ENCODE data around the gene KIF1B. TPM values are rescaled to one million over a fixed set of nuclear protein-coding genes. Genes with fewer than 3 reads are reported as not detected.

The KIF1B gene
- total and polyA plus RNA-seq, 9 of the 15 experiments (the other 6 are each of a cell fraction or from before 2014, with no cell fraction given) = 2.8 to 19.8 (median 11.9) TPM

- no peak for TF ChIP-seq KAT7 (CRISPR knock-in tag; IDR thresholded peaks at IDR 0.05; ENCODE audit: borderline replicate concordance)
- no peak for TF ChIP-seq KDM4B (IDR thresholded peaks at IDR 0.05; ENCODE audit: borderline replicate concordance in 2 of 2, low read depth in 1 of 2)
- no peak for TF ChIP-seq E4F1 (CRISPR knock-in tag; IDR thresholded peaks at IDR 0.05; ENCODE audit: borderline replicate concordance)
Observed at GRCh38 chr1:10338047-10338446, 127.7 kb downstream of the KIF1B start (continued).

- in situ Hi-C loops (cut with MboI) = no loop called here
- ChIA-PET CTCF (ENCODE audit: low intra/inter-chr PET ratio) (interaction anchor here (0.7 kb wide), 1 partner anchor 448 kb away, joined by 3 read pairs; no protein-coding TSS in a partner anchor), POLR2A (interaction anchor here (1.1 kb wide), 2 partner anchors 10 to 13 kb away, joined by 3 to 4 read pairs; no protein-coding TSS in a partner anchor)
- H3K9me3 ChIP-seq (replicated peaks; ENCODE audit: control insufficient read depth, insufficient read depth, low read depth, low read length) = no peaks in the 10 kb centered on the region
- H3K4me1 ChIP-seq (replicated peaks in 1 of 2; ENCODE audit: control insufficient read depth in 2 of 2, insufficient read depth in 2 of 2, low read length in 2 of 2) = peaks cover 0 to 9% of the 10 kb centered on the region in 2 experiments; a peak in 2 of 5 replicates
- H3K27ac ChIP-seq (ENCODE audit: extremely low read depth, low read depth, low read length) = no peak overlapping the region
- intact Hi-C loops (cut with micrococcal nuclease) = loop anchor here (1.0 kb wide), 2 partner anchors 90 to 129 kb away; no protein-coding TSS in a partner anchor
- no peak overlapping the region for H3K4me3 ChIP-seq
- H3K27me3 ChIP-seq (ENCODE audit: control insufficient read depth in 2 of 2, insufficient read depth in 2 of 2, low read length in 2 of 2) = no peaks in the 10 kb centered on the region
- H3K9ac ChIP-seq (ENCODE audit: insufficient read depth in 1 of 2, low read depth in 2 of 2, low read length in 2 of 2) = no peak overlapping the region; a peak in 1 of 4 replicates
- DNase-seq (ENCODE audit: extremely low read depth in 1 of 4, low spot score in 3 of 4) (no peak), FAIRE-seq (no peak), ATAC-seq (no peak)
- H3K9me1 ChIP-seq (ENCODE audit: control insufficient read depth, insufficient read depth, low read length) = no peaks in the 10 kb centered on the region
- no peak overlapping the region for H3K4me2 ChIP-seq (ENCODE audit: insufficient read depth, low read length)
- H3K79me2 ChIP-seq (ENCODE audit: control insufficient read depth, insufficient read depth, low read length) = no peaks in the 10 kb centered on the region
- no peaks in the 10 kb centered on the region for H4K20me1 ChIP-seq (replicated peaks; ENCODE audit: control insufficient read depth, insufficient read depth, low read length)
- BruUV-seq (replicated peaks) = no TSS peak
- H2AFZ ChIP-seq (ENCODE audit: low read depth, low read length) = no peak overlapping the region
- TF ChIP-seq TRIM25 (IDR thresholded peaks at IDR 0.05; ENCODE audit: borderline replicate concordance) (no peak), CSDE1 (IDR thresholded peaks at IDR 0.05) (no peak), RBM22 (IDR thresholded peaks at IDR 0.05; ENCODE audit: low read depth, low read length, poor library complexity, severe bottlenecking) (no peak), FOXP1 (CRISPR knock-in tag; IDR thresholded peaks at IDR 0.05) (no peak), GABPB2 (CRISPR knock-in tag; conservative IDR thresholded peaks at IDR 0.05) (no peak), DLX4 (CRISPR knock-in tag; IDR thresholded peaks at IDR 0.05) (no peak)
- 40% methylated on average over 6 of the region's 6 CpGs for WGBS (ENCODE audit: insufficient coverage, low coverage, missing lambda C conversion rate)
- peaks cover 22% of the 10 kb centered on the region; the same call in 2 of the 3 replicates for H3K36me3 ChIP-seq (ENCODE audit: control insufficient read depth, insufficient read depth, low read length)
Observed at GRCh38 chr1:10338611-10339010, 128.2 kb downstream of the KIF1B start.
